ENCODE results near the gene ERG28. TPM values are rescaled to one million over a fixed set of nuclear protein-coding genes. Genes with fewer than 3 reads are reported as not detected.

Gene ERG28
- total RNA-seq, 1 experiment from 2014 or later, result 18.4 TPM

DNA sequence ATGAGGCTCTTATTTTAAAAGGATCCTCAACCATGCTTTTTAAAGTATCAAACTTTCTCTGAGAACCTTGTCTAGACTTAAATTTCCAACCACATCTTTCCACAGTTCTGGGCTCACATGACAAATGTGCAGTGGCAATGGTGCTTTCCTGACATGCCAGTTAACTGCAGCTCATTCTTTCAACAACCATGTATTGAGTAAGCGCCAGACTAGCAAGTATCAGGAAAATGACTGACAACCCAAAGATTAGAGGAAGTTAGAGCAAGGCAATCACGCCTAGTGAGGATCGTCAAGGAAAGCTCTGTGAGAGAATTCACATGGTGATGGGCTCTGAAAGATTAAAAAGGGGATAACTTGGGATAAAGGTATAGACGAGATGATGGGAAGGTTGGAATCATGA is 46.5 kb downstream of the ERG28 start:
- ChIA-PET POLR2A (no interaction called here), CTCF (no interaction called here), RAD21 (ENCODE audit: low non-redundant PET in 1 of 2, low total read pairs in 2 of 2, uncharacterized antibody in 2 of 2, unreplicated experiment in 2 of 2) (no interaction called here)
- no peak for ATAC-seq
- Histone ChIP-seq H3K4me1 (ENCODE audit: control insufficient read depth in 1 of 2, insufficient read depth in 2 of 2, low read length in 2 of 2) (no peaks in the 10 kb centered on the region; a peak in 1 of 4 replicates), H3K36me3 (ENCODE audit: control insufficient read depth in 1 of 2, insufficient read depth in 2 of 2, low read length in 2 of 2) (no peaks in the 10 kb centered on the region), H3K9me3 (ENCODE audit: control insufficient read depth in 1 of 2, insufficient read depth in 1 of 2, low read depth in 1 of 2, low read length in 2 of 2) (no peaks in the 10 kb centered on the region), H3K4me2 (ENCODE audit: low read length) (no peak overlapping the region), H3K27me3 (ENCODE audit: insufficient read depth, low read length) (no peaks in the 10 kb centered on the region), H3K4me3 (replicated peaks in 1 of 2; ENCODE audit: low read depth in 1 of 2, low read length in 2 of 2) (no peak overlapping the region), H3K79me2 (ENCODE audit: insufficient read depth, low read length) (no peaks in the 10 kb centered on the region), H4K20me1 (ENCODE audit: insufficient read depth) (no peaks in the 10 kb centered on the region), H3K9ac (ENCODE audit: low read length) (no peak overlapping the region), H3K9me2 (ENCODE audit: insufficient read depth) (no peaks in the 10 kb centered on the region), H3K27ac (ENCODE audit: low read depth, low read length) (no peak overlapping the region), H2AFZ (ENCODE audit: low read depth, low read length, poor library complexity, severe bottlenecking) (no peak overlapping the region)
- no peak for TF ChIP-seq ZFX (IDR thresholded peaks at IDR 0.05)
- no peak for TF ChIP-seq POLR2AphosphoS5 (IDR thresholded peaks at IDR 0.05; ENCODE audit: low read depth, low read length)
- TF ChIP-seq TCF7L2 (IDR thresholded peaks at IDR 0.05; ENCODE audit: borderline replicate concordance, extremely low read depth, insufficient read depth, insufficient read length), result no peak
- TF ChIP-seq FOSL1 (IDR thresholded peaks at IDR 0.05; ENCODE audit: low read depth), result no peak
- TF ChIP-seq, protein P1, sequence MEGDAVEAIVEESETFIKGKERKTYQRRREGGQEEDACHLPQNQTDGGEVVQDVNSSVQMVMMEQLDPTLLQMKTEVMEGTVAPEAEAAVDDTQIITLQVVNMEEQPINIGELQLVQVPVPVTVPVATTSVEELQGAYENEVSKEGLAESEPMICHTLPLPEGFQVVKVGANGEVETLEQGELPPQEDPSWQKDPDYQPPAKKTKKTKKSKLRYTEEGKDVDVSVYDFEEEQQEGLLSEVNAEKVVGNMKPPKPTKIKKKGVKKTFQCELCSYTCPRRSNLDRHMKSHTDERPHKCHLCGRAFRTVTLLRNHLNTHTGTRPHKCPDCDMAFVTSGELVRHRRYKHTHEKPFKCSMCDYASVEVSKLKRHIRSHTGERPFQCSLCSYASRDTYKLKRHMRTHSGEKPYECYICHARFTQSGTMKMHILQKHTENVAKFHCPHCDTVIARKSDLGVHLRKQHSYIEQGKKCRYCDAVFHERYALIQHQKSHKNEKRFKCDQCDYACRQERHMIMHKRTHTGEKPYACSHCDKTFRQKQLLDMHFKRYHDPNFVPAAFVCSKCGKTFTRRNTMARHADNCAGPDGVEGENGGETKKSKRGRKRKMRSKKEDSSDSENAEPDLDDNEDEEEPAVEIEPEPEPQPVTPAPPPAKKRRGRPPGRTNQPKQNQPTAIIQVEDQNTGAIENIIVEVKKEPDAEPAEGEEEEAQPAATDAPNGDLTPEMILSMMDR (IDR thresholded peaks at IDR 0.05 in 2 of 3, conservative IDR thresholded peaks at IDR 0.05 in 1 of 3; ENCODE audit: borderline replicate concordance in 1 of 3, insufficient read depth in 1 of 3, low read depth in 2 of 3, low read length in 2 of 3), result no peak
- TF ChIP-seq CBX3 (IDR thresholded peaks at IDR 0.05; ENCODE audit: low read depth), result no peak
- no peak for TF ChIP-seq SIN3A (IDR thresholded peaks at IDR 0.05; ENCODE audit: low read depth)
- TF ChIP-seq, protein P2, sequence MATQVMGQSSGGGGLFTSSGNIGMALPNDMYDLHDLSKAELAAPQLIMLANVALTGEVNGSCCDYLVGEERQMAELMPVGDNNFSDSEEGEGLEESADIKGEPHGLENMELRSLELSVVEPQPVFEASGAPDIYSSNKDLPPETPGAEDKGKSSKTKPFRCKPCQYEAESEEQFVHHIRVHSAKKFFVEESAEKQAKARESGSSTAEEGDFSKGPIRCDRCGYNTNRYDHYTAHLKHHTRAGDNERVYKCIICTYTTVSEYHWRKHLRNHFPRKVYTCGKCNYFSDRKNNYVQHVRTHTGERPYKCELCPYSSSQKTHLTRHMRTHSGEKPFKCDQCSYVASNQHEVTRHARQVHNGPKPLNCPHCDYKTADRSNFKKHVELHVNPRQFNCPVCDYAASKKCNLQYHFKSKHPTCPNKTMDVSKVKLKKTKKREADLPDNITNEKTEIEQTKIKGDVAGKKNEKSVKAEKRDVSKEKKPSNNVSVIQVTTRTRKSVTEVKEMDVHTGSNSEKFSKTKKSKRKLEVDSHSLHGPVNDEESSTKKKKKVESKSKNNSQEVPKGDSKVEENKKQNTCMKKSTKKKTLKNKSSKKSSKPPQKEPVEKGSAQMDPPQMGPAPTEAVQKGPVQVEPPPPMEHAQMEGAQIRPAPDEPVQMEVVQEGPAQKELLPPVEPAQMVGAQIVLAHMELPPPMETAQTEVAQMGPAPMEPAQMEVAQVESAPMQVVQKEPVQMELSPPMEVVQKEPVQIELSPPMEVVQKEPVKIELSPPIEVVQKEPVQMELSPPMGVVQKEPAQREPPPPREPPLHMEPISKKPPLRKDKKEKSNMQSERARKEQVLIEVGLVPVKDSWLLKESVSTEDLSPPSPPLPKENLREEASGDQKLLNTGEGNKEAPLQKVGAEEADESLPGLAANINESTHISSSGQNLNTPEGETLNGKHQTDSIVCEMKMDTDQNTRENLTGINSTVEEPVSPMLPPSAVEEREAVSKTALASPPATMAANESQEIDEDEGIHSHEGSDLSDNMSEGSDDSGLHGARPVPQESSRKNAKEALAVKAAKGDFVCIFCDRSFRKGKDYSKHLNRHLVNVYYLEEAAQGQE (IDR thresholded peaks at IDR 0.05; ENCODE audit: low read depth), result no peak
- TF ChIP-seq, protein P3, sequence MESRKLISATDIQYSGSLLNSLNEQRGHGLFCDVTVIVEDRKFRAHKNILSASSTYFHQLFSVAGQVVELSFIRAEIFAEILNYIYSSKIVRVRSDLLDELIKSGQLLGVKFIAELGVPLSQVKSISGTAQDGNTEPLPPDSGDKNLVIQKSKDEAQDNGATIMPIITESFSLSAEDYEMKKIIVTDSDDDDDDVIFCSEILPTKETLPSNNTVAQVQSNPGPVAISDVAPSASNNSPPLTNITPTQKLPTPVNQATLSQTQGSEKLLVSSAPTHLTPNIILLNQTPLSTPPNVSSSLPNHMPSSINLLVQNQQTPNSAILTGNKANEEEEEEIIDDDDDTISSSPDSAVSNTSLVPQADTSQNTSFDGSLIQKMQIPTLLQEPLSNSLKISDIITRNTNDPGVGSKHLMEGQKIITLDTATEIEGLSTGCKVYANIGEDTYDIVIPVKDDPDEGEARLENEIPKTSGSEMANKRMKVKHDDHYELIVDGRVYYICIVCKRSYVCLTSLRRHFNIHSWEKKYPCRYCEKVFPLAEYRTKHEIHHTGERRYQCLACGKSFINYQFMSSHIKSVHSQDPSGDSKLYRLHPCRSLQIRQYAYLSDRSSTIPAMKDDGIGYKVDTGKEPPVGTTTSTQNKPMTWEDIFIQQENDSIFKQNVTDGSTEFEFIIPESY (IDR thresholded peaks at IDR 0.05; ENCODE audit: extremely low read depth, insufficient replicate concordance, low read length), result no peak
- no peak for TF ChIP-seq YY1 (IDR thresholded peaks at IDR 0.05; ENCODE audit: extremely low read depth, insufficient replicate concordance, low read depth, low read length)
- no peak for TF ChIP-seq CEBPB (IDR thresholded peaks at IDR 0.05; ENCODE audit: low read depth)
- TF ChIP-seq, protein P4, sequence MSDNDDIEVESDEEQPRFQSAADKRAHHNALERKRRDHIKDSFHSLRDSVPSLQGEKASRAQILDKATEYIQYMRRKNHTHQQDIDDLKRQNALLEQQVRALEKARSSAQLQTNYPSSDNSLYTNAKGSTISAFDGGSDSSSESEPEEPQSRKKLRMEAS (IDR thresholded peaks at IDR 0.05), result no peak
- no peak for TF ChIP-seq POLR2A (IDR thresholded peaks at IDR 0.05; ENCODE audit: borderline replicate concordance, extremely low read depth, insufficient read depth, insufficient read length)
- TF ChIP-seq SP1 (IDR thresholded peaks at IDR 0.05; ENCODE audit: low read depth), result no peak
- no peak for TF ChIP-seq JUND (IDR thresholded peaks at IDR 0.05)
- TF ChIP-seq, protein P5, sequence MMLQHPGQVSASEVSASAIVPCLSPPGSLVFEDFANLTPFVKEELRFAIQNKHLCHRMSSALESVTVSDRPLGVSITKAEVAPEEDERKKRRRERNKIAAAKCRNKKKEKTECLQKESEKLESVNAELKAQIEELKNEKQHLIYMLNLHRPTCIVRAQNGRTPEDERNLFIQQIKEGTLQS (IDR thresholded peaks at IDR 0.05), result no peak
- no peak for TF ChIP-seq EZH2phosphoT487 (IDR thresholded peaks at IDR 0.05; ENCODE audit: borderline replicate concordance)
- no peak for TF ChIP-seq SRF (IDR thresholded peaks at IDR 0.05; ENCODE audit: low read depth)
- no peak for DNase-seq (ENCODE audit: low read depth, low spot score)
- BruUV-seq (replicated peaks), result no TSS peak
- intact Hi-C loops (cut with micrococcal nuclease), result no loop called here
